Stimulated activated effector memory CD8-positive, alpha-beta T cell treated with anti-CD3 and anti-CD28 coated beads, Interleukin-12 subunit alpha, Interleukin-12 subunit beta, amount 100 ng/mL, for 72 hours (primary cell): ENCODE results near the gene GSK3B.

Source experiments
- ATAC-seq: fragments of 150-1000 bp; cut with Tn5 transposase; 2 replicates; pipeline ENCODE4 v1.10.0; 2021
- DNase-seq, 2 donors: peaks; one replicate each; pipeline ENCODE4 v3.0.0; 2021 to 2022; ENCODE audit warnings: low spot score in 2 of 2
- H3K27ac Mint-ChIP-seq: one replicate; pipeline ENCODE4 v1.8.0; 2022; ENCODE audit warnings: mild to moderate bottlenecking, mixed read lengths
- H3K36me3 Mint-ChIP-seq: one replicate; pipeline ENCODE4 v1.8.0; 2022; ENCODE audit warnings: mild to moderate bottlenecking, mixed read lengths
- H3K4me1 Mint-ChIP-seq: one replicate; pipeline ENCODE4 v1.8.0; 2022; ENCODE audit warnings: mixed read lengths
- H3K4me3 Mint-ChIP-seq: one replicate; pipeline ENCODE4 v1.8.0; 2022; ENCODE audit warnings: mild to moderate bottlenecking, mixed read lengths
- H3K9me3 Mint-ChIP-seq: one replicate; pipeline ENCODE4 v1.8.0; 2022; ENCODE audit warnings: mixed read lengths

Gene GSK3B

DNA sequence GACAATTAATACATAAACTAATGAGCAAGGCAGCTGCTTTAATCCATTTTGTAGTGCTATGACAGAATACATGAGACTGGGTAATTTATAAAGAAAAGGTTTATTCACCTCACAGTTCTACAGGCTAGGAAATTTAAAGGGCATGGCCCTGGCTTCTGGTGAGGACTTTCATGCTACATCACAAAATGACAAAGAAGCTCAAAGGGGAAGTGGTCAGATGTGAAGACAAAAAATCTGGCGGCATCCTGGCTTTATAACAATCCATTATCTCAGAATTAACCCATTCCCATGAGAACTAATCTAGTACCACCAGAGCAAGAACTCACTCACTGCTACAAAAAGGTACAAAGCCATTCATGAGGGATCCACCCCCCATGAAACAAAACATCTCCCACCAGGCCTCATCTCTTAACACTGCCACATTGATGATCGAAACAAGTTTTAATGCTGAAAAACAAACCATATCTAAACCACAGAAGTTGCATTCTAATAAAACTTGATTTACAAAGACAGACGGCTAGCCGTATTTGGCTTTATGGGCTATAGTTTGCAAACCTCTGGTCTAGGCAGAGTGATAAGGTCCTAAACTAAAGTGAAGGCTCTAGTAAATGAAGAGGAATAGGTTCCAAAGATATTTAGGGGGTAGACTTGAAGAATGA, 44.2 kb downstream of the GSK3B start:
- Mint-ChIP-seq H3K9me3 (peaks cover 6% of the 10 kb centered on the region), H3K27ac (no peak overlapping the region), H3K4me1 (peaks cover 68% of the 10 kb centered on the region), H3K4me3 (peak overlapping the region; percentile 2), H3K36me3 (no peaks in the 10 kb centered on the region)
- DNase-seq = no peak
- no peak for ATAC-seq

DNA sequence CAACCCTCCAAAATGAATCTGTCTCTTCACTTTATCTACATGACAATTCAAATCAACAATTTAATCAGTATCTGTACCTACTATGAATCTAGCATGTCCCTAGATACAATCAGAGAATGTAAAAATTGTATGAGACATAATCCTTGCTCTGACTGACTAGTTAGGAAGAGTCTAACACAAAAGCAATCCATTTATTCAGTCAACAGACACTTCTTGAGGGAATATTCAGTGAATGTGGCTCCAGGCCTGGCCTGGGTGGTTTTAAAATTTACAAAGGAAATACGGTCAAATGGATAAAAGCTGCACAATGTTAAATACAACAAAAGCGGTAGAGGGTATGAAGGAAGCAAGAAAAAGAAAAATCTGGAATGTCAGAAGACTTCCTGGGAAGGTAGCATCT, 45.2 kb downstream of the GSK3B start:
- Mint-ChIP-seq H3K4me3 (no peak overlapping the region), H3K9me3 (peaks cover 9% of the 10 kb centered on the region)

DNA sequence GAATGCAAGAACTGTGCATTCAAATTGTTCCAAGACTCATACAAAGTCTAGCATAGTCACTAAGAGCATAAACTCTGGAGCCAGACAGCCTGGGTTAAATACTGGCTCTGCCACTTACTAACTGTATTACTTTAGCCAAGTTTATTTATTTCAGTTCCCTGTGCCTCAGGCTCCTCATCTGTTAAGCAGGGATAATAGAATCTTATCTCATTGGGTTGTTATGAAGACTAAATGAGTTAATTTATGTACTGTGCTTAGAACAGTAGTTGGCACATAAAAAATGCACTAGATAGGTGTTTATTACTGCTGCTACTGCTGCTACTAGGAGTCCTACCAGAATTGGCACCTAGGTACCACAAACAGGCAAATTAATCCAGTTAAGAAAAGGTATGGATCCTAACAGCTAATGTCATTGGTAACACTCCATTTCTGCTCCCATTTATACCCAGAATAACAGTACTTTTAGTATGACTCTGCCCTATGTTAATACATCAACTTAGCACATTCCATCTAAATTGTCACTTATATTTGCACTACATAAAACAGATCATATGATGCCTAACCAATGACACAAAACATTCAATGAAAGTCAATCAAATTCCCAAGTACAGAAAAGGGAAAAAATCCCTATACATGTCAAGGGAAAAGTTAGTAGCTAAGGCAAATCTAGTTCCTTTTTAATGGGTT, 45.7 kb downstream of the GSK3B start:
- peaks cover 61% of the 10 kb centered on the region for H3K4me1 Mint-ChIP-seq

More for the DNA sequence above, 45.2 kb downstream of the GSK3B start:
- no peak overlapping the region for H3K27ac Mint-ChIP-seq
- no peaks in the 10 kb centered on the region for H3K36me3 Mint-ChIP-seq
- DNase-seq (no peak), ATAC-seq (no peak)
- peaks cover 61% of the 10 kb centered on the region for H3K4me1 Mint-ChIP-seq

DNA sequence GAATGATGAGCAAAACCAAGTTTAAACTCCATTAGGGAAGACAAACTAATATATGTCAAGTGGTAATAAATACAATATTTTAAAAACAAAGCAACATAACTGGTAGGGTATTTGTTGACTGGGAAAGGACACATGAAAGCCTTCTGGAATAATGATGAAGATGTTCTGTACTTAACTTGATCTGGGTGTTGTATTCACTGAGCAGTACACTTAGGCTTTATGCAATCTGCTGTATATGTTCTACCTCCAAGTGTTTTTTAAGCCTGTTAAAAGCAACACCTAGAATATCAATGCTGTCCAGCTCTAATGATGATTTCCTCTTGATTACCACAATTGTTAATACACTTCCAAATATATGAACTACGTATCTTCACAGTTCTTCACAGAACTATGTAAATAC, 46.6 kb downstream of the GSK3B start:
- peaks cover 17% of the 10 kb centered on the region for H3K9me3 Mint-ChIP-seq
- H3K36me3 Mint-ChIP-seq = no peaks in the 10 kb centered on the region
- ATAC-seq = no peak
- H3K4me1 Mint-ChIP-seq = peaks cover 64% of the 10 kb centered on the region
- H3K4me3 Mint-ChIP-seq = no peak overlapping the region
- no peak overlapping the region for H3K27ac Mint-ChIP-seq
- no peak for DNase-seq

More for the DNA sequence above, 45.7 kb downstream of the GSK3B start:
- DNase-seq = no peak
- peaks cover 14% of the 10 kb centered on the region for H3K9me3 Mint-ChIP-seq
- no peak for ATAC-seq
- H3K4me3 Mint-ChIP-seq = no peak overlapping the region
- H3K36me3 Mint-ChIP-seq = no peaks in the 10 kb centered on the region
- no peak overlapping the region for H3K27ac Mint-ChIP-seq

DNA sequence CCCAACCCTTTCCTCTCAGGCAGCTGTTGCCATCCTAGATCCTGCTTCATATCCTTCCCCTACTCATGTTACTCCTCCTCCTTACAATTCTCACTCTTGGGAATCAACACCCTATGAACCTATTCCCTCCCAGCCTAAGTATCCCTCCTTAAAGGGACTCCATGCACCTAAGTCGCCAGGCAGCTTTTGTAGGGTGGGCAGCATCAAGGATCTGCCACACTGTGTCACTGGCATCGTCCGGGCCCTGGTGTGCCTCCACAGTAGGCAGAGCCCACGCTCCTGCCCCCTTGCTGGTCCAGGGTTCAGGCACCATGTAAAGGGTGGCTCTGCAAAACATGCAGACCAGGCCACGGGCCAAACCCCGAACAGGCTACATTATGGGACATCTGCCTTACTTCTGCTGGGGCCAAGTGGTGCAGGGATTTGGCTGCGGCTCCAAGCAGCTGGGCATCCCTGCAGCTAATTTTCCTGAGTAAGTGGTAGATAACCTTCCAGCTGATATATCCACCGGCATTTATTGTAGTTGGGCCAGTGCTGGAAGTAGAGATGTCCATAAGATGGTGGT, 53.4 kb downstream of the GSK3B start:
- Mint-ChIP-seq H3K4me1 (peaks cover 25% of the 10 kb centered on the region), H3K27ac (no peak overlapping the region), H3K4me3 (no peak overlapping the region), H3K36me3 (peaks cover 6% of the 10 kb centered on the region), H3K9me3 (peaks cover 33% of the 10 kb centered on the region)
- DNase-seq (no peak), ATAC-seq (no peak)

DNA sequence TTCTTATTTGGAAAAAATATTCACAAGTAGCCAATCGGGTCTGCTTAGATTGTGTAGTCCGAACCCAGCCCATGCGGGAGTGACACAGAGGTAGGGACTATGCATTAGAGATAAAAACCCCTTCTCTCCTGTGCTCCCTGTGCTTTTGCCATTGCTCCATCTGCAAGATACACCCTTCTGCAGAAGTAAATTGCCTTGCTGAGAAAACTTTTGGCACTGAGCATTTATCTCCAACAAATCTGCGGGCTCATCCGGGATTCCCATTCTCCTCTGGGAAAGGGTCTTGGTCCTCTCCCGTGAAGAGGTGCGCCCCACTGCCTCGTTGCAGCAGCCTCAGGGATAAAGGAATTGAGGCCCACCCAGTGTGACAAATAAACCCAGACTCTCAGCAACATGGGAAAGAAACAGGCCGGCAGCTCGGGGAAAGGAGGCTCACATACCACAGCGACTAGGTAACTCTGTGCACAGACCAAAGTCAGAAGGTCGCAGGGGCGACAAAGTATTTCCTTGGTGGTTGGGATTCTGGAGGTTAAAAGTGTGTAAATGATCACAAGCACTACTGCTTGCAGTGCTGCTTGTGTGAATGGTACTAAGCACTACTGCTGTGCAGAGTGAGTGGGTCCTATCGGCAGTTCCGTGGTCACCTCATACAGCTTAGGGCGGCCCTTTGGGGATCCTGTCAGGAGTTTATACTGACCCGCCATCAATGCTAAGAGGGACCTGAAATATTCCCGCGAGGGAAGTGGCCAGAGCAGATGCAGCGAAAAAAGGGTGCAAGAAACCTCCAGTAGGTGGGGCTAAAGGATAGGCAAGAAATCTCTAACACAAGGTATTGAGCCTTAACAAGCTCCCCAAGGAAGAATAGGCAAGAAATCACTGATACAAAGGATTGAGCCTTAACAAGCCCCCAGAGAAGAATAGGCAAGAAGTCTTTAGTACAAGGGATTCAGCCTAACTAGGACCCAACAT, 54.3 kb downstream of the GSK3B start:
- ATAC-seq = no peak
- Mint-ChIP-seq H3K9me3 (peaks cover 26% of the 10 kb centered on the region), H3K4me3 (no peak overlapping the region), H3K4me1 (peaks cover 17% of the 10 kb centered on the region), H3K36me3 (peaks cover 6% of the 10 kb centered on the region), H3K27ac (no peak overlapping the region)
- DNase-seq = no peak

DNA sequence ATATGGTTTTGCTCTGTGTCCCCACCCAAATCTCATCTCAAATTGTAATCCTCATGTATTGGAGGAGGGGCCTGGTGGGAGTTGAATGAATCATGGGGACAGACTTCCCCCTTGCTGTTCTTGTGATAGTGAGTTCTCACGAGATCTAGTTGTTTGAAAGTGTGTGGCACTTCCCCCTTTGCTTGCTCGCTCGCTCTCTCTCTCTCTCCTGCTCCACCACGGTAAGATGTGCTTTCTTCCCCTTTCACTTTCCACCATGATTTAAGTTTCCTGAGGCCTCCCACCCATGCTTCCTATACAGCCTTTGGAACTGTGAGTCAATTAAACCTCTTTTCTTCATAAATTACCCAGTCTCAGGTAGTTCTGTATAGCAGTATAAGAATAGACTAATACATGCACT, 60.7 kb downstream of the GSK3B start:
- no peak for DNase-seq
- H3K4me1 Mint-ChIP-seq = peaks cover 26% of the 10 kb centered on the region
- no peak overlapping the region for H3K27ac Mint-ChIP-seq

DNA sequence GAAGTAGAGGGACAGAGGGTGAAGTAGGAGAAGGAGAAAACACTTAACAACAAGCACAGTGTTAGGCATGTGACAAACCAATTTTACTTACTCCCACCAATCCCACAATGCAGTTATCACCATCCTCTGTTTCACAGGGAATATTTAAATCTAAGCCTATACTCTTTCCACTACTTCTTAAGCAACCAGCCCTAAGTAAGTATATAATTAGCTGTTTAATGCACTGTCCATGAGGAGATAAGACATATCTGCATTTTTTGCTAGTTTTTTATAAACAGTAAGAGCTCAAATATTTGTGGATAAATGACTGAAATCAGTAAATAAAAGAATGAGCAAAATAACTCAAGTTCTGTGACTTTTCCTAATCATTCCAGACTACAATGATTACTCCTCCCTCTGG, 62.7 kb downstream of the GSK3B start:
- Mint-ChIP-seq H3K4me3 (no peak overlapping the region), H3K9me3 (peaks cover 2% of the 10 kb centered on the region), H3K36me3 (no peaks in the 10 kb centered on the region), H3K4me1 (peaks cover 26% of the 10 kb centered on the region), H3K27ac (no peak overlapping the region)
- ATAC-seq = no peak
- DNase-seq = no peak

More for the DNA sequence above, 60.7 kb downstream of the GSK3B start:
- Mint-ChIP-seq H3K4me3 (no peak overlapping the region), H3K36me3 (no peaks in the 10 kb centered on the region), H3K9me3 (peaks cover 2% of the 10 kb centered on the region)
- ATAC-seq = no peak

DNA sequence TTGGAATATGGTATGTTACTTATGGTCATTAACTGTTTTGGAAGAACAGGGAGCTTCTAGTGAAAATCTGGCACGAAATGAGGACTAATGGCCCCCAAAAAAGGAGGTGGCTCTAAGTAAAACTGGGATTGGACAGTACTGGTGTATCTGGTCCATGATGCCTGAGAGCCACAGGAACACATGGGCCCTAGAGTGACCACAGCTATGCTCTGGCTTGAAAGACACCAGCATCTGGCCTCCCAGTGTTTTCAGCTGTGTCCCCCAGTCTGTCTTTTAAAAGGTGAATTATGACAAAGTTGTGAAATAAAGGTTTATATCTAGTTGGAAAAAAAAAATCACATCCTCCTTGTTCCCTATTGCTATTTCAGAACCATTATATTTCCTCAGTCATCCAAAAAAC, 64.5 kb downstream of the GSK3B start:
- no peak for ATAC-seq
- Mint-ChIP-seq H3K4me3 (no peak overlapping the region), H3K9me3 (peaks cover 2% of the 10 kb centered on the region), H3K27ac (no peak overlapping the region), H3K36me3 (no peaks in the 10 kb centered on the region), H3K4me1 (peaks cover 41% of the 10 kb centered on the region)
- DNase-seq = no peak

DNA sequence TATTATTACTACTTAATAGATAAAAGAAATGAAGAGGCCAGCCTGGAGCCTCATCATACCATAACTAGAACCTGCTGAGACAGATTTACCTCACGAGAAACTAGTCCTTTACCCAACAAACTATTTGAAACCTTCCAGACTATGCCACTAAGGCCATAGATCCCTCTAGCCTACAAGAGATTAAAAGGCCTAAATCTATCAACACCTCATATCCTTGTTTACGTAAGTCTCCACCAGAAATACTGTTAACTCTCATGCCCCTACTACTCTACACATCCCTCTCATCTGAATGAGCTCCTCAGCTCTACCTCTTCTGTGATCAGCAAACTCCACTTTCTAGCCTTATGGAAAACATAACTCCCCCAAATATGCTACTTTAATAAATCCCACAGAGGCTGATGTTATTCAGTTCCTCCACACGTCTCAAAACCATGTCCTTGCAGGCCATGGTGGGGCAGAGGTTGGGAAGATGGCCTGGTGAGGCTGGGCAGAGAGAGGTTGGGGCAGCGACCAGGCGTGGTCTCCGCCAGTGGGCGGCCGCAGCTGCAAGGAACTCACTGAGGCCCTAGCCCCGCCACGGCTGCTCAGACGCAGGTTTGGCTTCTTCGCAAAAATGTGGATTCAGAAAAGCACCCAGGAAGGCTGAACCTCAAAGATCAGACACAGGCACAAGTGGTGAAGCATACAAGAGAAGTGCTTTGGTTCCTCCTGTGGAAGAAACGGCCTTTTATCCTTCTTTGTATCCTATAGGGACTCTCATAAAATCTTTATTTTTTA, 65.8 kb downstream of the GSK3B start:
- no peaks in the 10 kb centered on the region for H3K9me3 Mint-ChIP-seq
- no peak overlapping the region for H3K27ac Mint-ChIP-seq
- H3K36me3 Mint-ChIP-seq = no peaks in the 10 kb centered on the region
- peaks cover 39% of the 10 kb centered on the region for H3K4me1 Mint-ChIP-seq
- DNase-seq (no peak), ATAC-seq (no peak)
- no peak overlapping the region for H3K4me3 Mint-ChIP-seq

DNA sequence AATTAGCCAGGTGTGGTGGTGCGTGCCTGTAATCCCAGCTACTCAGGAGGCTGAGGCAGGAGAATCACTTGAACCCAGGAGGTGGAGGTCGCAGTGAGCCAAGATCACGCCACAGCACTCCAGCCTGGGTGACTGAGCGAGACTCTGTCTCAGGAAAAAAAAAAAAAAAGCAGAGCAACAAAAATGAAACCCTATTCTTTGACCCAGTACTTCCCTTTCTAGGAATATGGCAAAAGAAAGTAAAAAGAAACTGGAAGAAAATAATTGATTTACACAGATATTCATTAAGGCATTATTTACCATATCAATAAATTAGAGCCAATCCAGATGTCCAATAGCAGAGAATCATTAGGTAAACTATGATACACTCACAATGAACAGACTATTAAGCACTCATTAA, 67.0 kb downstream of the GSK3B start:
- H3K36me3 Mint-ChIP-seq = no peaks in the 10 kb centered on the region
- DNase-seq = no peak
- H3K9me3 Mint-ChIP-seq = no peaks in the 10 kb centered on the region
- H3K4me1 Mint-ChIP-seq = peaks cover 48% of the 10 kb centered on the region
- H3K27ac Mint-ChIP-seq = no peak overlapping the region
- ATAC-seq = no peak
- H3K4me3 Mint-ChIP-seq = no peak overlapping the region

DNA sequence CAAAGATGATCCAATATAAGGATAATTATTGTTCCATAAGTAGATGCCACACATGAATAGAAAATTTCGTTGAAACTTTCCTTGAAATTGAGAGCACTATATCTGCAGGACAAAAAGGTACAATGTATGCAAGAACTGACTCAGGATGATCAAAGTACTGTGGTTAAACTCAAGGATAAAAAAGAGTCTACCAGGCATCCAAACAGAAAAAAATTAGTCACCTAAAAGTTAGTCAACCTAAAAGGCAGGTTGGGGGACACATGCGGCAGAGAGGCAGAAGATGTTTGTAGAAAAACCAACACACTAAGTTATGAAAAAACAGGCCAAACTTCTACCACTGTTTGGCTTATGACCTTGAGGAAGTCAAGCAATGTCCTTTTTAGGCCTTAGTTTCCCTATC, 68.7 kb downstream of the GSK3B start:
- Mint-ChIP-seq H3K4me3 (no peak overlapping the region), H3K27ac (no peak overlapping the region), H3K36me3 (no peaks in the 10 kb centered on the region), H3K9me3 (no peaks in the 10 kb centered on the region), H3K4me1 (peaks cover 57% of the 10 kb centered on the region)
- DNase-seq = no peak
- ATAC-seq = peak; percentile 80

DNA sequence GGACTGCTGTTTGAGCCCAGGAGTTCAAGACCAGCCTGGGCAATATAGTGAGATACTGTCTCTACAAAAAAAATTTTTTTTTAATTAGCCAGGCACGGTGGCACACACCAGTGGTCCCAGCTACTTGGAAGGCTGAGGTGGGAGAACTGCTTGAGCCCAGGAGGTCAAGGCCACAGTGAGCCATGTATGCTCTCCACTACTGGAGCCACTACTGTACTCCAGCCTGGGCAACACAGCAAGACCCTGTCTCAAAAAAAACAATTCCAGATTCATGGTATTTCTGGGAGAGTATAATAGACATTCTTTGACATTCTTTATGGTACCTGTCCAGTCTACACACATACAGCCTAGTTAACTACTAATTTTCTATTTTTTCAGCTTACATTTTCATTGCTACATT, 70.1 kb downstream of the GSK3B start:
- Mint-ChIP-seq H3K9me3 (no peaks in the 10 kb centered on the region), H3K4me3 (no peak overlapping the region), H3K4me1 (peaks cover 54% of the 10 kb centered on the region), H3K27ac (no peak overlapping the region), H3K36me3 (no peaks in the 10 kb centered on the region)
- DNase-seq (no peak), ATAC-seq (no peak)

DNA sequence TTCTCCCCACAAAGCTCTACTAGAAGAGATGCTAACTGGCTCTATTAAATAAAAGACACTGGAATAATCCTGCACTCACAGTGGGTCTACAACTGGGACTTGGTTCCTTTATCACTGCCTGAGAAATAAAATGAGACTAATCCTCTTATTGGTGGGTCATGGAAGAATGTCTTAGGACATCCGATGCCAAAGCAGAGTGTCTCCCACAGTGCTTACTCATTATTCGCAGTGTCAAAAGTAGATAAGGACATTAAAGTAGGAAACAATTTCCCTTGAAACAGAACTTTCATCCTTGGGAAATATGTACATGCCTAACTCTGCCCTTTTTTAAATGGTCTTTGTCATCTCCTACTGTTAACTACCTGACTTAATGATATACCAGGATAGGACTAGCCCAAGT, 71.5 kb downstream of the GSK3B start:
- H3K4me3 Mint-ChIP-seq = no peak overlapping the region
- H3K9me3 Mint-ChIP-seq = no peaks in the 10 kb centered on the region
- DNase-seq (no peak), ATAC-seq (no peak)
- no peaks in the 10 kb centered on the region for H3K36me3 Mint-ChIP-seq
- no peak overlapping the region for H3K27ac Mint-ChIP-seq
- peaks cover 63% of the 10 kb centered on the region for H3K4me1 Mint-ChIP-seq

DNA sequence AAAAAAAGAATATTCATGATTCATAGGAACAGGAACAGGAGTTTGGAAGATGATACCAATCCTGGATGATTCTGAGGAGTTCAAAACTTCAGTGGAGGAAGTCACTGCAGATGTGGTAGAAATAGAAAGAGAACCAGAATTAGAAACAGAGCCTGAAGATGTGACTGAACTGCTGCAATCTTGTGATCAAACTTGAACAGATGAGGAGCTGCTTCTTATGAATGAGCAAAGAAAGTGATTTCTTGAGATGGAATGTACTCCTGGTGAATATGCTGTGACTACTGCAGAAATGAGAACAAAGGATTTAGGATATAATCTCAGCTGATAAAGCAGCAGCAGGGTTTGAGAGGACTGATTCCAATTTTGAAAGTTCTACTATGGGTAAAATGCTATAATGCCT, 72.7 kb downstream of the GSK3B start:
- H3K36me3 Mint-ChIP-seq = no peaks in the 10 kb centered on the region
- DNase-seq (no peak), ATAC-seq (no peak)
- H3K9me3 Mint-ChIP-seq = no peaks in the 10 kb centered on the region
- H3K27ac Mint-ChIP-seq = no peak overlapping the region
- H3K4me3 Mint-ChIP-seq = no peak overlapping the region
- H3K4me1 Mint-ChIP-seq = peaks cover 68% of the 10 kb centered on the region
